Muscle layer of duodenum (tissue), 2 donors: ENCODE data around the gene ZRANB3.
"Not testable (repeated sequence)": the region's sequence is repeated elsewhere in the genome, so short reads cannot be mapped to it uniquely, and the experiment has no call there.

Source experiments
- H3K27ac ChIP-seq: one replicate; pipeline ENCODE4 v1.7.0; 2013; ENCODE audit warnings: mild to moderate bottlenecking, low read length
- H3K27me3 ChIP-seq: one replicate; pipeline ENCODE4 v1.7.0; 2013; ENCODE audit warnings: low read depth, mild to moderate bottlenecking, control low read depth, low read length
- H3K36me3 ChIP-seq, 2 donors: one replicate each; pipeline ENCODE4 v1.7.0; 2013; ENCODE audit warnings: low read length in 2 of 2, control low read depth in 1 of 2, mild to moderate bottlenecking in 1 of 2; ENCODE audit not compliant: insufficient read depth in 2 of 2, control insufficient read depth in 1 of 2
- H3K4me1 ChIP-seq, 2 donors: one replicate each; pipeline ENCODE4 v1.7.0; 2013; ENCODE audit warnings: low read length in 2 of 2, mild to moderate bottlenecking in 2 of 2, control low read depth in 1 of 2, moderate library complexity in 1 of 2; ENCODE audit not compliant: insufficient read depth in 2 of 2, control insufficient read depth in 1 of 2
- H3K4me3 ChIP-seq, 2 donors: one replicate each; pipeline ENCODE4 v1.7.0; 2013; ENCODE audit warnings: low read length in 2 of 2, low read depth in 1 of 2, mild to moderate bottlenecking in 1 of 2
- H3K9me3 ChIP-seq, 2 donors: one replicate each; pipeline ENCODE4 v1.7.0; 2013; ENCODE audit warnings: low read length in 2 of 2, control low read depth in 1 of 2, mild to moderate bottlenecking in 1 of 2; ENCODE audit not compliant: control insufficient read depth in 1 of 2
- donor health status: healthy.

ZRANB3 gene

DNA sequence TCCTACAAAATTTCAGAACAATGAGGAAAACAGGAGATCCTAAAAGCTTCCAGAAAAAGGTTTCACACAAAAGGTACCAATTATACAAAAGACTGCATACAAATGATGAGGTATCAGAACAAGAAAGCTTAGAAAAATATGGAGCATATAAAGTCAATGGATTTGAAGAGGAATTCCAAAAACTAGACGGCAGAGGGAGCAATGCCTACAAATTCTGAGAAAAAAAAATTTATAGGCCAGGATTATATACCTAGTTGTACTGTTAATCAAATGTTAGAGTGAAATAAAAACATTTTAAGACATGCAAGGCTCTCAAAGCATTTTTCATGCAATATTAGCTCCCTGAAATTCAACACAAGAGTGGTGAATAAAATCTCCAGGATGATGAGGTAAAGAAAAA, 106.2 kb downstream of the ZRANB3 start:
- Histone ChIP-seq H3K27ac (no peak overlapping the region), H3K36me3 (no peaks in the 10 kb centered on the region), H3K27me3 (no peaks in the 10 kb centered on the region), H3K4me3 (no peak overlapping the region), H3K9me3 (peaks cover 0 to 8% of the 10 kb centered on the region in 2 donors), H3K4me1 (no peaks in the 10 kb centered on the region)

DNA sequence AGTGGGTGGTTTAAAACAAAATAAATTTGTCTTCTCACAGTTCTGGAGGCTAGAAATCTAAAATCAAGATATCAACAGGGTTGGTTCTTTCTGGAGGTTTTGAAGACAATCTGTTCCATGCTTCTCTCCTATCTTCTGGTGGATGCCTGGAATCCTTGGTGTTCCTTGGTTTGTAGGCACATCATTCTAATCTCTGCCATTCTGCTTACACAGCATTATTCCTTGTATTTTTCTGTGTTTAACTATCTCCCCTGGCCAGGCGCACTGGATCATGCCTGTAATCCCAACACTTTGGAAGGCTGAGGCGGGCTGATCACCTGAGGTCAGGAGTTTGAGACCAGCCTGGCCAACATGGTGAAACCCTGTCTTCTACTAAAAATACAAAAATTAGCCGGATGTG, 108.1 kb downstream of the ZRANB3 start:
- H3K4me3 ChIP-seq = no peak overlapping the region
- H3K27me3 ChIP-seq = no peaks in the 10 kb centered on the region
- no peaks in the 10 kb centered on the region for H3K36me3 ChIP-seq
- H3K4me1 ChIP-seq = no peaks in the 10 kb centered on the region
- H3K9me3 ChIP-seq = peaks cover 0 to 4% of the 10 kb centered on the region in 2 donors
- H3K27ac ChIP-seq = no peak overlapping the region

DNA sequence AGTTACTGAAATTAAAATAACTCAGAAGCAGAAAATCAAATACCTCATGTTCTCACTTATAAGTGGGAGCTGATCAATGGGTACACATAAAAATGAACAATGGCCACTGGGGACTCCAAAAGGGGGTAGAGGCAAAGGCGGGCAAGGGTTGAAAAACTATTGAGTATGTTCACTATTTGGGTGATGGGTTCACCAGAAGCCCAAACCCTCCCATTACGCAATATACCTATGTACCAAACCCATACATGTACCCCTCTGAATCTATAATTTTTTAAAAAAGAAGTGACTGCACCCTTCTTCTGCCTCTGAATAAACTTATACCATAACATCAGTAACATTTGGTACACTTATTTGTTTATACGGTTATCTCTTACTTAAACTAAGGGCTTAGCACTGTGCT, 119.4 kb downstream of the ZRANB3 start:
- H3K27ac ChIP-seq = no peak overlapping the region
- no peaks in the 10 kb centered on the region for H3K36me3 ChIP-seq
- H3K9me3 ChIP-seq = peaks cover 0 to 3% of the 10 kb centered on the region in 2 donors
- H3K4me3 ChIP-seq = no peak overlapping the region
- H3K4me1 ChIP-seq = no peaks in the 10 kb centered on the region
- H3K27me3 ChIP-seq = no peaks in the 10 kb centered on the region

DNA sequence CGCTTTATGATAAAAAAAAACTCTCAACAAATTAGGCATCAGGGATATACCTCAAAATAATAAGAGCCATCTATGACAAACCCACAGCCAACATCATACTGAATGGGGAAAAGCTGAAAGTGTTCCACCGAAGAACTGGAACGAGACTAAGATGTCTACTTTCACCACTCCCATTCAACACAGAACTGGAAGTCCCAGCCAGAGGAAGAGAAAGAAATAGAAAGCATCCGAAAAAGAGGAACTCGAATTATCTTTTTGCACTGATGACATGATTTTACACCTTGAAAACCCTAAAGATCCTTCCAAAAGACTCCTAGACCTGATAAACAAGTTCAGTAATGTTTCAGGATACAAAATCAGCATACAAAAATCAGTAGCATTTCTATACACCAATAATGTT, 121.6 kb downstream of the ZRANB3 start:
- H3K36me3 ChIP-seq = no peaks in the 10 kb centered on the region
- H3K9me3 ChIP-seq = peaks cover 0 to 3% of the 10 kb centered on the region in 2 donors
- no peaks in the 10 kb centered on the region for H3K27me3 ChIP-seq
- H3K27ac ChIP-seq = no peak overlapping the region
- H3K4me1 ChIP-seq = no peaks in the 10 kb centered on the region
- no peak overlapping the region for H3K4me3 ChIP-seq

DNA sequence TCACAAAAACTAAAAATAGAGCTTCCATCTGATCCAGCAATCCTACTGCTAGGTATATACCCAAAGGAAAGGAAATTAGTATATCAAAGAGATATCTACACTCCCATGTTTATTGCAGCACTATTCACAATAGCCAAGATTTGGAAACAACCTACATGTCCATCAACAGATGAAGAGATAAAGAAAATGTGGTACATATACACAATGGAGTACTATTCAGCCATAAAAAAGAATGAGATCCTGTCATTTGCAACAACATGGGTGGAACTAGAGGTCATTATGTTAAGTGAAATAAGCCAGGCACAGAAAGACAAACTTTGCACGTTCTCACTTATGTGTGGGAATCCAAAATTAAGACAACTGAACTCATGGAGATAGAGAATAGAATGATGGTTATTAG, 134.8 kb downstream of the ZRANB3 start:
- not testable (repeated sequence) for H3K27ac ChIP-seq, H3K36me3 ChIP-seq

DNA sequence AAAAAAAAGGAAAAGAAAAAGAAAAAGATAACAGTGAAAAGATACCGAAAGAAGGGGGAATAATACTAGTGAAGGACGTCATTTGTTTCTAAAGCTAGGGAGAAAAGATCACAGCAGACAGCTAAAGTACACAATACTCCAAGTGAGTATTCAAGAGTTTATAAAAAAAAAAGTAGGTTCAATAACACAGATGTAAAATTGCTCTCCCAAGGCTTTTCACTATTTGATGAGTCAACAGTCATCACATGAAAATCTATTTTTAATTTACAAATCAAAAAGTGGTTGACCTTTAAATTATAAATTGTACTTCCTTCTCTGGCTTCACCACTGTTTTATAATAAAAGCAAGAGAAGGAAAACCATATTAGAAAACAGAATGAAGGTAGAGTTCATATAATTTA, 144.0 kb downstream of the ZRANB3 start:
- Histone ChIP-seq H3K27ac (no peak overlapping the region), H3K36me3 (no peaks in the 10 kb centered on the region), H3K4me1 (no peaks in the 10 kb centered on the region), H3K4me3 (no peak overlapping the region), H3K27me3 (no peaks in the 10 kb centered on the region), H3K9me3 (peaks cover 0 to 2% of the 10 kb centered on the region in 2 donors)

More for the DNA sequence above, 134.8 kb downstream of the ZRANB3 start:
- H3K4me1 ChIP-seq, H3K4me3 ChIP-seq, H3K9me3 ChIP-seq, H3K27me3 ChIP-seq: not testable (repeated sequence)

DNA sequence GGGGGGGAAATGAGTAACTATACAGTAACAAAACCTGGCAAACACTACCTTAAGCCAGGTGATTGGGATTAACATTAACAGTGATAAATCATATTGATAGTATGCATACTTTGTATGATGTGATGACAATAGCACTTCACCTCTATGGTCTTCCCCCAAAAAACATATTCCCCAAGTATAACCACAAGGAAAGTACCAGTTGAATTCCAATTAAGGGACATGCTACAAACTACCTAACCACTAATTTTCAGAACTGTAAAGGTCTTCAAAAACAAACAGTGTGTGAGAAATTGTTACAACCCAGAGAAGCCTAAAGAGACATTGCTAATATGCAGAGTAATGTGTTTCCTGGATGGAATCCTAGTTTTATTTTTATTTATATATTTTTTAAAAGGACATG, 152.4 kb downstream of the ZRANB3 start:
- H3K27ac ChIP-seq = no peak overlapping the region
- peaks cover 0 to 15% of the 10 kb centered on the region in 2 donors for H3K9me3 ChIP-seq
- no peaks in the 10 kb centered on the region for H3K27me3 ChIP-seq
- H3K4me1 ChIP-seq = no peaks in the 10 kb centered on the region
- peaks cover 0 to 7% of the 10 kb centered on the region in 2 donors for H3K36me3 ChIP-seq
- no peak overlapping the region for H3K4me3 ChIP-seq

DNA sequence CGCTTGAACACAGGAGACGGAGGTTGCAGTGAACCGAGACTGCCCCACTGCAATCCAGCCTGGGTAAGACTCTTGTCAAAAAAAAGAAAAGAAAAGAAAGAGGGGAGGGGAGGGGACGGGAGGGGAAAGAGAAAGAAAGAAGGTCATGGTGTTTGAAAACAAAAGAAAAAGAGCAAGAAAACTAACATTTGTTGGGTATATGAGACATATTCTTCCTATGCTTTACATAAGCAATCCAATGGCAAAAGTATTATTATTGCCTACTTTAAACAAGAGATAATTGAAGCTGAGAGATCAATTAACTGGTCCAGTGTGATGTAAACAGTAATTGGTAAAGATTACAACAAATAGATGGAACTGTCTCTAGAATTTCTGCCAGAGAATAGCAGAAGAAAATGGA, 157.3 kb downstream of the ZRANB3 start:
- no peaks in the 10 kb centered on the region for H3K4me1 ChIP-seq
- H3K27ac ChIP-seq = no peak overlapping the region
- H3K36me3 ChIP-seq = no peaks in the 10 kb centered on the region
- no peaks in the 10 kb centered on the region for H3K27me3 ChIP-seq
- H3K4me3 ChIP-seq = no peak overlapping the region
- peaks cover 0 to 7% of the 10 kb centered on the region in 2 donors for H3K9me3 ChIP-seq

DNA sequence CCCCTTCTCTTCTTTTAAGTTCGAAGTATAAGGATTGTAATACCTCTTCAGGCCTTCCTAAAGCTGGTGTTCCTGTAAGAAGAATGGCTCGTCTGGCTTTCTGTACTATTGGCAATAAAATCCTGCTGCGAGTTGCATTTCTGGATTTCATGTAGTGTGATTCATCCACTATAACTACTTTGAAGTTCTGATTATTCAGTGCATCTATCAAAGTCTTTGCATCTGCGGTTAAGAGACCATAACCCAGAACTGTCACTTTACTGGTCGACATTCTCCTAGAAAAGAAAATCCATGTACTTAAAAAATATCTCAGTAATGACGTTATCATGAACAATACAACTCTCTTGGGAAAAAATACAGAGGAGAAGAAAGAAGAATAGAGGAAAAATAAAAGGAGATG, 181.1 kb downstream of the ZRANB3 start:
- Histone ChIP-seq H3K9me3 (peaks cover 0 to 6% of the 10 kb centered on the region in 2 donors), H3K27ac (no peak overlapping the region), H3K4me3 (no peak overlapping the region), H3K36me3 (peaks cover 0 to 17% of the 10 kb centered on the region in 2 donors), H3K4me1 (no peaks in the 10 kb centered on the region), H3K27me3 (no peaks in the 10 kb centered on the region)

DNA sequence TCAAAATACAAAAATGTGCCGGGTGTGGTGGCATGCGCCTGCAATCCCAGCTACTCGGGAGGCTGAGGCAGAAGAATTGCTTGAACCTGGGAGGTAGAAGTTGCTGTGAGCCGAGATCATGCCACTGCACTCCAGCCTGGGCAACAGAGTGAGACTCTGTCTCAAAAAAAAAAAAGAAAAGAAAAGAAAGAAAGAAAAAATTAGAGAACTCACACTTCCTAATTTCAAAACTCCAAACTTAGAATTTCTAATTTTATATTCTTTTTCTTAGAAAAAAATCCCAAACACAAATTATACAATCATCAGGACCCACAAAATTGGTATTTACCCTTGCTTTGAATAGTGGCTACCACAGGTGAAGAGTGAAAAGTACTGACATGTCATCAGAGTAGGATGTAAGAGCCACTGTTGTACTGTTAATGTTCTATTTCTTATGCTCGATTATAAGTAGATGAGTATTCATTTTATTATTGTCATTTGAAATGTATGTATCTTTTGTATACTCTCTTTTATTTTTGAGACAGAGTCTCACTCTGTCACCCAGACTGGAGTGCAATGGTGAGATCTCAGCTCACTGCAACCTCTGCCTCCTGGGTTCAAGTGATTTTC, 182.8 kb downstream of the ZRANB3 start:
- not testable (repeated sequence) for H3K4me1 ChIP-seq, H3K27ac ChIP-seq, H3K27me3 ChIP-seq, H3K9me3 ChIP-seq, H3K4me3 ChIP-seq
- peaks cover 0 to 17% of the 10 kb centered on the region in 2 donors for H3K36me3 ChIP-seq

DNA sequence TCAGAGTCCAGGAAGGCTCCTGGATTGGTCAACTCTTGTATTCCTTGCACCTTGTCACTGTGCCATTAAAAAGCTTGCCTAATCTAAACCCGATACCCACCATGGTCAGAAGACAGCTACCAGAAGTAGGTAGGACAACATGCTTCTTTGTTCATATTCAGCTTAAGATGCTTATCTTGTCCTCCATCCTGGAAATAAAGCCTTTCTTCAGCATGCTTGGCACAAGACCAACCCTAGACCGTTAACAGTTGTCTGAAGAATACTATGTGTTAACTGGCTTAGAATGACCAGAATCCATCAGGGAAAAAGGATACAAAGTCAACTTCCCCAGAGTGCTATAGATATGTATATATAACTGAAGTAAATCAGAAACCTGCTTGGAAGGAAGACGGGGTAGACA, 193.9 kb downstream of the ZRANB3 start:
- no peaks in the 10 kb centered on the region for H3K4me1 ChIP-seq
- H3K36me3 ChIP-seq = no peaks in the 10 kb centered on the region
- no peak overlapping the region for H3K4me3 ChIP-seq
- H3K9me3 ChIP-seq = no peaks in the 10 kb centered on the region
- H3K27ac ChIP-seq = no peak overlapping the region
- no peaks in the 10 kb centered on the region for H3K27me3 ChIP-seq

DNA sequence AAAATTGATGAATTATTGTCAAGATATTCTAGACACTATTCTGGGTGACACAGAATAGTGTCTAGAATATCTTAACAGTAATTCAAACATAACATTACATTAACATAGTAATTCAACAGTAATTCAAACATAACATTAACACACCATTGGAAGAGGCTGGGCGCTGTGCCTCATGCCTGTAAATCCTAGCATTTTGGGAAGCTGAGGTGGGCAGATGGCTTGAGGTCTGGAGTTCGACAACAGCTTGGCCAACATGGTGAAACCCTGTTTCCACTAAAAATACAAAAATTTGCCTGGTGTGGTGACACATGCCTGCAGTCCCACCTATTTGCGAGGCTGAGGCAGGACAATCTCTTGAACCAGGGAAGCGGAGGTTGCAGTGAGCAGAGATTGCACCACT, 195.8 kb downstream of the ZRANB3 start:
- Histone ChIP-seq H3K36me3 (no peaks in the 10 kb centered on the region), H3K9me3 (no peaks in the 10 kb centered on the region), H3K4me3 (no peak overlapping the region), H3K27ac (no peak overlapping the region), H3K4me1 (no peaks in the 10 kb centered on the region), H3K27me3 (no peaks in the 10 kb centered on the region)
